Activated CD4-positive, alpha-beta T cell treated with anti-CD3 and anti-CD28 coated beads for 24 hours (primary cell): ENCODE measurements around the gene UGT1A6.

Source experiments
- DNase-seq, 2 donors: peaks; one replicate each; pipeline ENCODE4 v3.0.0-alpha.2; 2020; ENCODE audit warnings: low read depth in 2 of 2

The UGT1A6 gene

GRCh38 chr2:233819884-233820773 is 127.4 kb downstream of the UGT1A6 start:
- DNase-seq: no peak

DNA sequence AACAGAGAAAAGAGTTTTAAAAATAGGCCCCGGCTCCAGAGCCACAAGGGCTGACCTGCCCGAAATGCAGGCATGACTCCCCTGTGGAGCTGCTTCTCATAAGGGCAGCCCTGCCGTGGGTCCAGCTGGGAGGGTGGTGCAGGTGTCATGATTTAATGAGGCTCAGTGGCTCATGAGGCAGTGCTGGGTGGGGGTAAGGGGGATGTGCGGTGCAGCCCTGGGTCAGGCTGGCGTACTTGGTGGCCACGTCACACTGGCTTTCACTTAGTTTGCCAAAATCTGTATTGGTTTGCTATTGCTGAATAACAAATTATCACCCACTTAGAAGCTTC is 128.1 kb downstream of the UGT1A6 start:
- no peak for DNase-seq

- DNase-seq: no peak
These were observed 128.5 kb downstream of the UGT1A6 start for GRCh38 chr2:233821196-233821595.

GRCh38 chr2:233821709-233822100 is 129.0 kb downstream of the UGT1A6 start:
- DNase-seq: no peak

DNA sequence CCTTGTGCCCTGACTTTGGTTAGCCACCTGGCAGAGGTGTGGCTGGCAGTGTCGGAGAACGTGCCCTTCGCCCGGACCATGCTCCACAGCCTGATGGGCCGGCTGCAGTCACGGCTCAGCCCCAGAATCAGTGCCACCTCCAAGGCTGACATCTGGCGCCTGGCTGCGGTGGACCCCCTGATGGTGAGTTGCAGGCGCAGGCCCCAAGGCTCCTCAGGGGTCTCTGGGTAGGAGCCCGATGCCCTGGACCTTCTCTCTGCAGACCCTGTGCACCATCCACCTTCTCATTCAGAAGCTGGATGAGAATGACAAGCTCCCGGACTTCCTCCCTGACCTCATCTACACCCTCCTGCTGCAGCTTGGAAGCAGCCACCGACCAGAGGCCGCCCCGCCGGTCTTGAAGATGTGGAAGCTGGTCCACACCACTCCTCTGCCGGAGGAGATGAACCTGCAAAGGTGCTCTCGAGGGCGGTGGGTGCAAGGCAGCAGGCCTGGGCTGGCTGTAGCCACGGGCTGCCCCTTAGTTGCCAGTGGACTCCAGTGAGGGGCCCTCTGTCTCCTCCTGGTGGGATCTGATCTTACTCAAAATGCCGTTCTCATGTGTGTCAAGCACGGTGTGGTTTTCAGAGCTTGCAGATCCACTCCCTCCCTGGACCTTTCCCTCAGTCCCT is 129.5 kb downstream of the UGT1A6 start:
- DNase-seq: no peak
